HTERT RPE-1 (cell line): ENCODE results near the gene SUCLG2.

Source experiments
- in situ Hi-C: fragments of 300-500 bp; cut with MboI; formaldehyde crosslinking; loops from 4 replicates; pipeline ENCODE4 v1.14.3; 2020; ENCODE audit warnings: low sequenced_read_pairs

The SUCLG2 gene

GRCh38 chr3:67654099-67654843 is at the start of gene SUCLG2:
Gene SUCLG2, minus strand, starts transcription at chr3:67654612. Its CDS starts 26 bp downstream, at chr3:67654586.
- in situ Hi-C loops: no loop called here

DNA sequence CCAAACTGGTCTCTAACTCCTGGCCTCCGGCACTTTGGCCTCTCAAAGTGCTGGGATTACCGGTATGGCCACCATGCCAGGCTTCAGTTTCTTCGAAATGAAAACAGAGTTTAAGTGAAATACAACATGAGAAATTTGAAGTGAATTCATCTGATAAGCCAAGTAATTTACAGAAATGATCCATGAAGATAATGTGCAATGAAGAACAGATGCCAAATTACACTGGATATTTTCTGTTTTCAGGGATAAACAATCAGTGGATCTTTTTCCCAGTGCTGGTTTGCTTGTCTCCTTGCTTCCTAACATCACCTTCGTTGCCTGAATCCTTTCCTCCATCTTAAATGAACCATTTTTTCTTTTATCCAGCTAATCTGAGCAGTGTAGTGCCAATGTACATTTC is 46.2 kb upstream of the SUCLG2 start:
- in situ Hi-C loops: no loop called here

- in situ Hi-C loops: no loop called here
Observed at GRCh38 chr3:67699882-67700281, 45.5 kb upstream of the SUCLG2 start.

DNA sequence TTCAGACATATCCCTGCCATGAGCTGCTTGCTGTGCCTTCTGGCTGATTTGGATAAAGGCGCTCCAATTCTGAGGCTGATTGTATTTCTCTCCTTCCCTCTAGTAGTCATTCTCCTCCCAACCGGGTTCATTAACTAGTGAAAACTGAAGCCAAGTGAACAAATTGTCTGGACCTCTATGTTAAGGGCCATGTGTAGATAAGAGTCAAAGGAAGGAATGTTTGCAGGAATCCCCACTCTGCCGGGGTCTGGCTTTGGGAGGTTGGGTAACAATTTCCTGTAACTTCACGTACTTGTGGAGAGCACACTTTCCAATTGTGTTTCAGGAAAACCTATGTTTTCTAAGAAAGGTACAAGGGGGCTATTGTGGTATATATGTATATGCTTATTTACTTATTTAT is 38.2 kb upstream of the SUCLG2 start:
- in situ Hi-C loops: no loop called here

DNA sequence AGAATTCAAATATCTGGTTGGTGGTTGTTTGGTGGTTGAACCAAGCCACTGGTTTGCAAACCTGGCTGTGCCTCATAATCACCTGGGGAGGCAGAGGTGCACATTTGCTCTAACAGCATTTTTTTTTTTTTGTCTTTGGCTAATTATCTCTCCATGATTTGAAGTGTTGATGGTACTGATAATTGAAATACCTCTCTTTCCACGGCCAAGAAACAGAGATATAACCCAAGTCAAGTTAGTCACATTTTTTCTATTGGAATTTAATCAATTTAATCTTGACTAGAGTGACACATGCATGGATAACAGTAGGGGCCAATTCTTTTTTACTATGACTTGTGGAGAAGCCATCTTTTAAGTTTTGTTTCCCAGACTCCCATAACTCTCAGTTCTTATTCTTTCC is 37.5 kb upstream of the SUCLG2 start:
- in situ Hi-C loops: no loop called here

- in situ Hi-C loops: no loop called here
Observed at GRCh38 chr3:67691207-67691606, 36.8 kb upstream of the SUCLG2 start.

DNA sequence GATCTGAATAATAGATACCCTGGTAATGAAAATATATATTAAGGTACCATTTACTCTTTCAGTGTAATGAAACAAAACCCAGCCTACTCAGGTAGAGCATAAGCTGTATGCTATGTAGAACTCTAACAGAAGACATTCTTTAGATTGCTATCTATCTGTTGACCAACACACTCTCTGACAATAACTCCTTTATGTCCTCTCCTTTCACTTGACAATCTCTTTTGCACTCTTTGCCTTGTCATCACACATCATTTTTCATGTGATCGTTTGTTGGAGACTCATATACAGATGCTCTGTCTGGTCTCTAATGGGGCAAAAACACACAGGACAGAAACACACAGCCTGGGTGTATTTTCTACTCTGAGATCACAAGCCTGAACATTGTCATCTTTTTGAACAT is 35.4 kb upstream of the SUCLG2 start:
- in situ Hi-C loops: no loop called here

GRCh38 chr3:67688231-67688630 is 33.8 kb upstream of the SUCLG2 start:
- in situ Hi-C loops: no loop called here

DNA sequence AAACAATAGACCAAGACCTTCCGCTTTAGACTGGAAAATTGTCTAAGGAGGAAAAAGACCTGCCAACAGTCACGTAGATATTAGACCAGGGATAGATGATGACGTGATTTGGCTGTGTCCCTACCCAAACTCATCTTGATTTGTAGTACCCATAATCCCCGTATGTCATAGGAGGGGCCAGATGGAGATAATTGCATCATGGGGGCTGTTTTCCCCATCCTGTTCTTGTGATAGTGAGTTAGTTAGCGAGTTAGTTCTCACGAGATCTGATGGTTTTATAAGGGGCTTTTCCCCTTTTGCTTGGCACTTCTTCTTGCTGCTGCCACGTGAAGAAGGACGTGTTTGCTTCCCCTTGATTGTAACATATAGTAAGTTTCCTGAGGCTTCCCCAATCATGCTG is 31.7 kb upstream of the SUCLG2 start:
- in situ Hi-C loops: no loop called here

DNA sequence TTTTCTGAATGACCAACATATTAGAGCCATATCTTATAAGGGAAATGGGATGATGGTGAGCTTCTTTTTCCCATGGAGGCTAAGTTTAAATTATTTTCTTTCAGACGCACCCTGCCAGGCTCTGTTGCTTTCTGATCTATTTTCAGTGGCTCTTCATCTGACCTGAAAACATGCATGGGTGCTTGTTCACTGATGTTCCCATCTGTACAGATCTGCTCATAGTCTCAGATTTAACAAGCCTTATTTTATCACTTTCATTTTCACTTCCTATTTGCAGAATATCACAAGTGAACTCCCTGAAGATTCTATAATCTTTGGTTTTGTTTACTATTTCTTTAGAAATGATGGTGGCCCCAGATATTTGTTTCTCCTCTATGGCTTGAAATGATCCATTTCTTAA is 31.1 kb upstream of the SUCLG2 start:
- in situ Hi-C loops: no loop called here

DNA sequence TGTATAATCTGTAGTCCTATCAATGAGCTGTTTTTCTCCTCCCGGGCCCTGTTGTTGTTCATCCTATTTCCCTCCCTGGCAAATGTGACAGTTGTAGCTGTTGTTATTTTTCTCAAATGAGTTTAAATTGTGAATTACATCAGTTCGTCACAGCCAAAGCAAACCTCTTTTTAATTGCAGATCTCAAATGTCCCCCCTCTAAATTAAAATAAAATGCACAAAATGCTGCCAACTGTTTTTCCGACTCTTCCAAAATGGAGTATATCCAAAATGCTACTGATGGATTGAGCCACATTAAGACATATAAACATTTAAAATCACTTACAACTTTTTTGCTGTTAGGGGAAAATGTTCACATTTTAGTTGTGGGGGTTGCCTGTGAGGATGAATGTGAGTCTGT is 29.8 kb upstream of the SUCLG2 start:
- in situ Hi-C loops: no loop called here

- in situ Hi-C loops: no loop called here
Observed at GRCh38 chr3:67683522-67683921, 29.1 kb upstream of the SUCLG2 start.

- in situ Hi-C loops: no loop called here
Observed at GRCh38 chr3:67678665-67679064, 24.3 kb upstream of the SUCLG2 start.

GRCh38 chr3:67674055-67674454 is 19.6 kb upstream of the SUCLG2 start:
- in situ Hi-C loops: no loop called here

- in situ Hi-C loops: no loop called here
Observed at GRCh38 chr3:67662733-67663132, 8.3 kb upstream of the SUCLG2 start.

- in situ Hi-C loops: no loop called here
Observed at GRCh38 chr3:67661089-67661488, 6.7 kb upstream of the SUCLG2 start.

- in situ Hi-C loops: no loop called here
Observed at GRCh38 chr3:67657192-67657591, 2.8 kb upstream of the SUCLG2 start.

GRCh38 chr3:67656614-67657013 is 2.2 kb upstream of the SUCLG2 start:
- in situ Hi-C loops: no loop called here

GRCh38 chr3:67655364-67656121 is 1.1 kb upstream of the SUCLG2 start:
- in situ Hi-C loops: no loop called here

DNA sequence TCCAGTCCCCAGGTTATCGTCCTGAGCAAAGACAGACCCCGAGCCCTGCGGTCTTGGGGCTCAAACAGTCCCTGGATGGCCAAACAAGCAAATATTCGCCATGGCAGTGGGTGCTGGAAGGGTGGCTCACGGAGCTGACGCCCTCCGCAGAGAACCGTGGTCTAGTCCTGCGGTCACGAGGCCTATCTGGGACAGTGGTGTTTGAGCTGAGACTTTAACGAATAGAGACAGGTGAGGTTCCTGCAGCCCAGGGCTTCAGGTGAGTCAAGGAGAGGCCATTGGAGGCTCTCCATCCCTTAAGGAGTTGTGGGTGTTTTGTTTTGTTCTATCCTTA is 399 bp upstream of the SUCLG2 start:
- in situ Hi-C loops: no loop called here

DNA sequence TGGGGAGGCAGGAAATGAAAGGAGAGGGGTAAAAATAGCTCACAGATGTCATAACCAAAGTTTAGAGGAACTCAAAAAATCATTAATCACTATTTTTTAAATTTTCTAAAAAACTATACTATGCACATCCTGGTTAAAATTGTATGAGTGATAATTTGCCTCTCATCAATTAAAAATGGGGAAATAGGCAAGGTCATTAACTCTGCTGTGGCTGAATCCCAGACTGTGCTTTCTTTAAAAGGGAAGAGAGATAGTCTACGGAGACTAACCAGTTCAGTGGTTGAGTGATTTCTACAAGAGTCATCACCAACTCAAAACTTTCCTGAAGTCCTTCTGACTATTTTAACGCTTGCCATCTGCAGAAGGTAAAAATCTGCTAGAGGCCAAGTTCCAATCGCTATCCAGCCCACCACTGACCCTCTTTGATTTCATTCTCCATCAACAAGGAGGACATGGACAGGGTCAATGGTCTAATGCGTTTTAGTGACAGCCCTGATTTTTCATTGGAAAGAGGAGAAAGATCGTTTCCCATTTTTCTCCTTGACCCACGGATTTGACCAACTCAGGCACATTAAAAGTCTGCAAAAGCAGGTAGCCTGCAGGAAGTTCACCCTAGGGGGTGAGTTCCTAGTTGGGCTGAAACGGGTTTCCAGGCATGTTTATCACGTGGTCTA is 850 bp downstream of the SUCLG2 start:
- in situ Hi-C loops: no loop called here

GRCh38 chr3:67650084-67650483 is 4.3 kb downstream of the SUCLG2 start:
- in situ Hi-C loops: no loop called here
